Activated B cell treated with CpG ODN at 0.5 μM for 24 hours (primary cell): ENCODE measurements around the gene NT5C3B. TPM values are rescaled to one million over a fixed set of nuclear protein-coding genes. Genes with fewer than 3 reads are reported as not detected.
"Not testable (repeated sequence)": the region's sequence is repeated elsewhere in the genome, so short reads cannot be mapped to it uniquely, and the experiment has no call there.

Experiments used
- ATAC-seq: fragments of 200-7000 bp; cut with Tn5 transposase; one replicate; pipeline ENCODE4 v1.10.0; 2021; ENCODE audit warnings: low read depth, mild to moderate bottlenecking, moderate library complexity
- CTCF ChIA-PET: fragments of 350-600 bp; sonication (Branson Sonifier 250); formaldehyde crosslinking; loops from one replicate; lab custom pipeline; 2021; ENCODE audit warnings: antibody characterized with exemption; lab: Charles Lee
- POLR2A ChIA-PET: fragments of 350-600 bp; sonication (Branson Sonifier 250); formaldehyde crosslinking; loops from one replicate; lab custom pipeline; 2021; ENCODE audit warnings: antibody characterized with exemption; lab: Charles Lee
- DNase-seq: peaks from one replicate; pipeline ENCODE4 v3.0.0; 2022
- H3K27ac Mint-ChIP-seq: one replicate; pipeline ENCODE4 v1.8.0; 2020; ENCODE audit warnings: mixed read lengths
- H3K27me3 Mint-ChIP-seq: one replicate; pipeline ENCODE4 v1.8.0; 2021; ENCODE audit warnings: mixed read lengths
- H3K36me3 Mint-ChIP-seq: one replicate; pipeline ENCODE4 v1.8.0; 2021; ENCODE audit warnings: low read depth, mixed read lengths
- H3K4me1 Mint-ChIP-seq: one replicate; pipeline ENCODE4 v1.8.0; 2021; ENCODE audit warnings: mixed read lengths
- H3K4me3 Mint-ChIP-seq: one replicate; pipeline ENCODE4 v1.8.0; 2020; ENCODE audit warnings: mild to moderate bottlenecking, mixed read lengths
- H3K9me3 Mint-ChIP-seq: one replicate; pipeline ENCODE4 v1.8.0; 2020; ENCODE audit warnings: mixed read lengths
- CTCF ChIP-seq: fragments of 200-600 bp; IDR thresholded peaks from one replicate; pipeline ENCODE4 v1.8.0; 2022; ENCODE audit warnings: antibody characterized with exemption, mild to moderate bottlenecking
- intact Hi-C: fragments of 100-400 bp; cut with micrococcal nuclease; formaldehyde crosslinking; loops from one replicate; pipeline ENCODE4 v1.15.1; 2024
- total RNA-seq: library from RNA; stranded (reverse); gene quantifications from 2 replicates; pipeline ENCODE4 v1.2.3, GENCODE V29; 2022

NT5C3B gene
- total RNA-seq, 1 donor from 2014 or later: 38.7 TPM

- no peak for ATAC-seq
- Mint-ChIP-seq H3K4me3 (no peak overlapping the region), H3K27ac (no peak overlapping the region), H3K36me3 (peaks cover 13% of the 10 kb centered on the region), H3K4me1 (peaks cover 24% of the 10 kb centered on the region), H3K27me3 (no peaks in the 10 kb centered on the region), H3K9me3 (no peaks in the 10 kb centered on the region)
- POLR2A ChIA-PET: interaction anchor here (0.6 to 1.9 kb wide), 5 partner anchors 10 to 174 kb away, joined by 3 to 9 read pairs (median 3); partner anchors contain the start of gene P3H4
- CTCF ChIA-PET: interaction anchor here (2.1 kb wide), 1 partner anchor 52 kb away, joined by 7 read pairs; the partner anchor contains the start of gene P3H4
- no peak for TF ChIP-seq CTCF
- no peak for DNase-seq
- intact Hi-C loops: loop anchor here (10.0 kb wide), 2 partner anchors 128 to 1532 kb away; partner anchors contain the start of genes ARL4D and HAP1
These were observed 27.2 kb upstream of the NT5C3B start for GRCh38 chr17:41863074-41863848.

GRCh38 chr17:41860254-41860931 lies 24.4 kb upstream of the NT5C3B start:
- H3K36me3 Mint-ChIP-seq: peaks cover 2% of the 10 kb centered on the region
- ChIA-PET POLR2A (no interaction called here), CTCF (no interaction called here)
- no peak for TF ChIP-seq CTCF
- no peaks in the 10 kb centered on the region for H3K9me3 Mint-ChIP-seq
- H3K27me3 Mint-ChIP-seq: no peaks in the 10 kb centered on the region
- H3K4me3 Mint-ChIP-seq: no peak overlapping the region
- peaks cover 21% of the 10 kb centered on the region for H3K4me1 Mint-ChIP-seq
- DNase-seq: no peak
- intact Hi-C loops: loop anchor here (10.0 kb wide), 2 partner anchors 126 to 1534 kb away; partner anchors contain the start of genes ARL4D and HAP1
- no peak overlapping the region for H3K27ac Mint-ChIP-seq
- no peak for ATAC-seq

GRCh38 chr17:41851382-41851781 lies 15.3 kb upstream of the NT5C3B start:
- peaks cover 40% of the 10 kb centered on the region for H3K4me1 Mint-ChIP-seq
- CTCF ChIA-PET, H3K4me3 Mint-ChIP-seq, intact Hi-C loops, H3K9me3 Mint-ChIP-seq, H3K27ac Mint-ChIP-seq, H3K27me3 Mint-ChIP-seq, DNase-seq: not testable (repeated sequence)
- POLR2A ChIA-PET: interaction anchor here (0.6 to 0.7 kb wide), 3 partner anchors 39 to 1755 kb away, joined by 3 read pairs; no protein-coding TSS in a partner anchor
- peak; percentile 37 for ATAC-seq
- H3K36me3 Mint-ChIP-seq: peaks cover 31% of the 10 kb centered on the region

GRCh38 chr17:41849251-41849990 lies 13.4 kb upstream of the NT5C3B start:
- Mint-ChIP-seq H3K27me3 (no peaks in the 10 kb centered on the region), H3K9me3 (no peaks in the 10 kb centered on the region), H3K4me3 (no peak overlapping the region), H3K36me3 (peaks cover 22% of the 10 kb centered on the region), H3K27ac (peak overlapping the region; percentile 42), H3K4me1 (peaks cover 40% of the 10 kb centered on the region)
- no peak for TF ChIP-seq CTCF
- ChIA-PET CTCF (interaction anchor here (1.6 kb wide), 1 partner anchor 266 kb away, joined by 3 read pairs; no protein-coding TSS in a partner anchor), POLR2A (interaction anchor here (0.5 to 2.2 kb wide), 5 partner anchors 15 to 114 kb away, joined by 3 to 7 read pairs (median 3); partner anchors contain the start of gene KLHL11)
- intact Hi-C loops: no loop called here
- ATAC-seq: no peak
- DNase-seq: no peak

GRCh38 chr17:41848788-41849187 lies 12.8 kb upstream of the NT5C3B start:
- ATAC-seq (no peak), DNase-seq (no peak)
- H3K4me3 Mint-ChIP-seq: no peak overlapping the region
- H3K27ac Mint-ChIP-seq: peak overlapping the region; percentile 42
- intact Hi-C loops: no loop called here
- H3K36me3 Mint-ChIP-seq: peaks cover 16% of the 10 kb centered on the region
- H3K27me3 Mint-ChIP-seq: no peaks in the 10 kb centered on the region
- no peak for TF ChIP-seq CTCF
- H3K9me3 Mint-ChIP-seq: no peaks in the 10 kb centered on the region
- CTCF ChIA-PET: interaction anchor here (1.6 kb wide), 1 partner anchor 267 kb away, joined by 3 read pairs; no protein-coding TSS in a partner anchor
- POLR2A ChIA-PET: interaction anchor here (2.2 kb wide), 1 partner anchor 16 kb away, joined by 7 read pairs; the partner anchor contains the start of gene KLHL11
- peaks cover 40% of the 10 kb centered on the region for H3K4me1 Mint-ChIP-seq
